GM08714 (cell line): ENCODE measurements around the gene MAP4.

Experiments used
- H3K4me3 ChIP-seq: fragments of 200-500 bp; sonication (Bioruptor generic); 2 replicates; pipeline ENCODE4 v1.5.1; 2014; ENCODE audit warnings: mild to moderate bottlenecking, low read length, inconsistent platforms
- ZNF274 ChIP-seq: IDR thresholded peaks from 2 replicates; pipeline ENCODE4 v1.6.1; 2012; ENCODE audit warnings: mild to moderate bottlenecking, low read depth, low read length

Gene MAP4

DNA sequence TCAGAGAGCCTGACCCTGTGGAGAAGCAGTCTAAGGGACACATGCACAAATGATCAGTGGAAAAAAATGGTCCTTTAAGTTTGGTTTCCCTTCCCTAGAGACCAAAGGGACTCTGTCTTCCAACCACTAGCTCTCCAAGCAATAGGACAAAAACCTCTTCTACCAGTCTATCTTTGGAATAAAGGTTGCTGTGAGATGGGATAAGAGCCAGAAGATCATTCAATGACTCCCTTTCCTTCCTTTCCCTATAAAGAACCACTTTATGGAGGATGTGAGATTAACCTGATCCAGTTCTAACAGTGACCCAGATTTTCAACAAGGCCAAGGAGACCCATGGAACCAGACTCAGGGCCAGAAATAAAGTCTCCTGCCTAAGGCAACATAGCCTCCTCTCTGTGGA lies 138.5 kb downstream of the MAP4 start:
- no peak for TF ChIP-seq ZNF274
- H3K4me3 ChIP-seq: no peak overlapping the region

DNA sequence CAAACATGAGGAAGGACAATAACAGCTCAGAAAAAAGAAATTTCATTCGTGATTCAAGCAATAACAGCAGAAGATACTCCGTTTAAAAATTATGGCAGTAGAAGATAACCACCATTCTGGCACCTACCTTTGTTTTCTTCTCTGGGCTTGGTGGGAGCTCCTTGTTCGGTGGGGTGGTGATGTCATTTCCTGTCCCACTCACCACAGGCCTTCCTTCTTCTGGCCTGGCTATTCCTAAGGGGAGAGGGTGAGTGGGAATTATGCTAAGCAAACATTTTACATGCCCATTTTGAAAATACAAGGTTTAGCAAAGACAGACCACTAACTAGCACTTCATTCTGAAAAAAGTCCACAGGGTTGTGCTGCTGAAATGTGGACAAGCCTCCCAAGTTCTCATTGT lies 138.9 kb downstream of the MAP4 start:
- no peak for TF ChIP-seq ZNF274

DNA sequence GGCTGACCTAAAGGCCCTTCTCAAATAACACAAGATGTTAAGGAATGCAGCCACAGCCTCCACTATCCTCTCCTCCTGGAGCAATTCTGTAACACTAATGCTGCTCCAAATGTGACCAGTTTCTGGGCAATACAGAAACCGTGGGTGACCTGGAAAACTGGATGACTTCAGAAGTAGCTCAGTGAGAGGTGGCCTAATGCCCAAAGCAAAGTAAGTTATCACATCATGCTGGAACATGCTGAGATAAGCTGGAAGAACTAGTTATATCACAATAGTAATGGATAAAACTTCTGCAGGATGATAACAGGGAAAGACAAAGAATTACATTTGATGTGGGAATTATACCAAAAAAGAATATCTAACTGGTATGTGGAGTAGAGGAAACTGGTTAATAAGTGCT lies 141.3 kb downstream of the MAP4 start:
- no peak for TF ChIP-seq ZNF274
- no peak overlapping the region for H3K4me3 ChIP-seq

More for the DNA sequence above, 138.9 kb downstream of the MAP4 start:
- no peak overlapping the region for H3K4me3 ChIP-seq

GRCh38 chr3:47874438-47874837 lies 141.8 kb downstream of the MAP4 start:
- H3K4me3 ChIP-seq: no peak overlapping the region
- no peak for TF ChIP-seq ZNF274

DNA sequence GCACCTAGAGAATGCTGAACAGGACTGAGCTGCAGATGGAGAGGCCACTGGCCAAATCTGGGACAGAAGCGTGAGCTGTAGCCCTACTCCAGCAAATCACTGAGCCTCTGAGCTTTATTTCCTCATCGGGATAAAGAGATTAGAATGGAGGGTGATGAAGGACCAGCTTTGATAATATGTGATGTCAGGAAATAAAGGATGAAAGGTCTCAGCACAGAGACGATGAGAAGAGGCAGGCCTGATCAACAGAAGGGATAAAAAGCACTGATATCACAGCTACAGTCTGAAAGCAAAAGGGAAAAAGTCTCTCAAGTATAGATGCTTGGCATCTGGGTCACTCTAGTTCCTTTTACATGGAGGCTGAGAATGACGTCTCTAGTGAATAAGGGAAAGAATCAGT lies 143.3 kb downstream of the MAP4 start:
- no peak overlapping the region for H3K4me3 ChIP-seq
- no peak for TF ChIP-seq ZNF274

DNA sequence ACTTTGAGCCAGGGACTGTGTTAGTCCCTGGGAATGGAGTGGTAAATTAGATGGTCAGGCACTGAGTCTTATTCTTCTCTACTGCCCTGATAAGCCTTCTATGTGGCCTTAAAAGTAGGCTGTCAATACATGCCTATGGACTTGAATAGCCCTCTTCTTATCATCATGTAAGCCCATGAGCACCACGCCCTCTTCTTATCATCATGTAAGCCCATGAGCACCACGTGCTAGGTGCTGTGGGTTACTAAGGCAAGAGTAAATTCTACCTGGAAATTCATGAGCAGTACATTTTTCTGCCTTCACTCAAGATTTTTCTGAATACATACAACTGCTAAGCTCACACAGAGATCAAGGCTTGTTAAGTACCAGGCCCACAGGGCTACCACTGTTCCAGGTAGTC lies 144.8 kb downstream of the MAP4 start:
- H3K4me3 ChIP-seq: no peak overlapping the region
- no peak for TF ChIP-seq ZNF274

- no peak for TF ChIP-seq ZNF274
- H3K4me3 ChIP-seq: no peak overlapping the region
Observed at GRCh38 chr3:47870702-47871260, 145.4 kb downstream of the MAP4 start.

DNA sequence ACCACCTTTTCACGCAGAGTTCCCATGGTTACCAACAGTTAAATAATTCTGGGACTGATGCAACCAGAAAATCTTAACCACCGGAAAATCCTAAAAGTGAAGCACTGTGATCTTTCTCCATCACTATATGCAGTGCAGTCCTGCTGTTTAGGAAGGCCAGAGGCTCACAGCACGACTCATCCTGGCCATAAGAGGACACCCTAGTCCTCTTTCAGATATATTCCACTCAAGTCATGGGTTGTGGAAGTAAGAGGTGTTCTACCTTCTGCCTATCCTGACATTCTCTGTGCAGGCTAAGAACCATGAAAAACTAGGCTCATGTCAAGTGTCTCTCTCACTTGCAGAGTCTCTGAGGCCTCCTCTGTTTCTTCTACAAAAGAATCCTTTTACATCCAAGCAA lies 146.1 kb downstream of the MAP4 start:
- no peak overlapping the region for H3K4me3 ChIP-seq
- TF ChIP-seq ZNF274: no peak

DNA sequence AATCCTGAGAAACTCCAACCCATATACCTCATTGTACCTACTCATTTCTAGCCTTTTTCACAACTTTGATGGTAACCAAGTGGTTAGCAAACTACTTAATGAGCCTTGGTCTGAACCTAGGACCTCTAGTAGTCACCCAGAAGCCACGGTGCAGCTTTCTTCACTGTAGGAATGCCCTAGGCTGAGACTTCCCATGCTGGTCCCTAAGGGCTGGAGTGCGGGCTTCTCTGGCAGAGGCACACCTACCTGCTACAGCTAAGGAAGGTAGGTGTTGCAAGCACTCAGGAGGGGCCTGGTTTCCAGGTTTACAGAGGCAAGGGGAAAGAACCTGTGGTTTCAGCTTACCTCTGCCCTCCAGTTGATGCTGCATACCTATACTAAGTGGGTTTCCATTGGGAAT lies 147.9 kb downstream of the MAP4 start:
- TF ChIP-seq ZNF274: no peak
- H3K4me3 ChIP-seq: no peak overlapping the region

- H3K4me3 ChIP-seq: no peak overlapping the region
- no peak for TF ChIP-seq ZNF274
Observed at GRCh38 chr3:47867451-47868044, 148.7 kb downstream of the MAP4 start.

DNA sequence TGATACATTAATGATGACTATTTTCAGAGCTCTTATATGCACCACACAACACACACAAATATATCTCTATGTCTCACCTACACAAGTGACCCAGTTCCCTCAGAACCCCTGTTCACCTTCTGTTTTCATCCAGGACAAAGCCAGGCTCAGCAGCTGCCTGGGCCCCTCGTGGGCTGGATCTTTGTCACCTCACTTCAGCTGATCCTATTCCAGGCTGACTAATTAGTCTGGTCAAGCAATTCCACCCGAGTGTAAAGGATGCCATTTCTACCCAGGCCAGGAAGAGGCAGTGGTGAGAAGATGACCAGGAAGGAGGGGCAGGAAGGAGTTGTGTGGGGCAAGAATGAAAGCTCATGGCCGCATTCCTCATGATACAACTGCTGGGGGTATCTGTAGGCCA lies 151.0 kb downstream of the MAP4 start:
- TF ChIP-seq ZNF274: no peak
- no peak overlapping the region for H3K4me3 ChIP-seq

GRCh38 chr3:47863391-47864128 lies 152.7 kb downstream of the MAP4 start:
- no peak for TF ChIP-seq ZNF274
- no peak overlapping the region for H3K4me3 ChIP-seq

GRCh38 chr3:47859956-47860605 lies 156.1 kb downstream of the MAP4 start:
- no peak overlapping the region for H3K4me3 ChIP-seq
- TF ChIP-seq ZNF274: no peak

DNA sequence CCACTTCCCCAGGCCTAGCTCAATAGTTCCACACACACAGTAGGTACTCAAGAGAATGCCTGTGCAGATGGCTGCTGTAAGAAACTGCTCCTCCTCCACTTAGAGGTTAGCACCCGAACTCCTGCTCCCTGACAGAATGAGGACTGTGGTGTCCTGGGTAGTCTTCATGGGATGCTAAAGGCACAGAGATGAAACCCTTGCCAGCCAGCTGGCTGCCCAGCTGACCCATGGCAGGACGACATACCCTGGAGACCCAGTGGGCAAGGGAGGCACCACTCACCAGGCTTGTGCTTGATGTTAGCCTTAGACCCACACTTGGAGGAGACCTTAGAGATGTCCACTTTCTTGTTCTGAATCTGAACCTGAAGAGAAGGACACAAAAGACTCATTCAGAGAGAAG lies 159.1 kb downstream of the MAP4 start:
- H3K4me3 ChIP-seq: no peak overlapping the region
- no peak for TF ChIP-seq ZNF274

- no peak for TF ChIP-seq ZNF274
- no peak overlapping the region for H3K4me3 ChIP-seq
Observed at GRCh38 chr3:47856669-47857068, 159.5 kb downstream of the MAP4 start.
